SK-N-SH (cell line): ENCODE results near the gene DSCAM.

Source experiments
- CTCF ChIP-seq: fragments of 200-600 bp; sonication (generic); IDR thresholded peaks from 2 replicates; pipeline ENCODE4 v1.6.1; 2017; ENCODE audit warnings: antibody characterized with exemption, mild to moderate bottlenecking, moderate library complexity
- IRF3 ChIP-seq: fragments of 150-350 bp; IDR thresholded peaks from 2 replicates; pipeline ENCODE4 v1.6.1; 2016; ENCODE audit warnings: mild to moderate bottlenecking, low read depth, low read length
- RAD21 ChIP-seq: IDR thresholded peaks from 2 replicates; pipeline ENCODE4 v1.6.1; 2012; ENCODE audit warnings: mild to moderate bottlenecking, low read length

- TF ChIP-seq IRF3 = no peak
- no peak for TF ChIP-seq CTCF
- TF ChIP-seq RAD21 = no peak
Observed at GRCh38 chr21:40689217-40689616, 157.7 kb downstream of the DSCAM start.
